ENCODE measurements around the gene PKLR. TPM values are rescaled to one million over a fixed set of nuclear protein-coding genes. Genes with fewer than 3 reads are reported as not detected.
A peak's percentile ranks its signal among the peaks of the same experiment; 100 is the strongest.

PKLR gene
- total and polyA plus RNA-seq, 8 donors = 0.07 to 0.21 (median 0.14) TPM; not detected in 4

DNA sequence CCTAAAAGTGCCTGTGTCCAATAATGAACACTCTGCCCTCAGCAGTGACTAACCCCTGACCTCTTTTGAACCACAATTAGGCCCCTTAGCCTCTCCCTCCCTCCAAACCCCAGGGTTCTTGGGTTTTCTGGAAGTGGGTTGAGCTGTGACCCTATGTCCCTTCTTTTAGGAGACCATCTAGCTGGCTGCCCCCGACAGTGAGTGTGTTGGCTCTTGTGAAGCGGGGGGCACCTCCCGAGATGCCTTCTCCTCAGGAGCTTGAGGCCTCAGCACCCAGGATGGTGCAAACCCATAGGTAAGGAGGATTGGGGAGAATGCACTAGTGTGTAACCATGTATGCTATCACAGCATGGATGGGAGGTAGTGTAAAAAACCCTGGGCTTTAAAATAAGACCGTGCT lies 26.7 kb upstream of the PKLR start:
- H3K4me1 ChIP-seq = peaks cover 4 to 15% of the 10 kb centered on the region in 2 donors
- H3K36me3 ChIP-seq = peaks cover 0 to 54% of the 10 kb centered on the region in 2 donors
- no peaks in the 10 kb centered on the region for H3K9me3 ChIP-seq
- no peak for DNase-seq
- no peak overlapping the region for H3K4me3 ChIP-seq
- H3K27ac ChIP-seq = no peak overlapping the region
- intact Hi-C loops (cut with DNase I) = no loop called here
- no peak for ATAC-seq
- TF ChIP-seq, protein P1, sequence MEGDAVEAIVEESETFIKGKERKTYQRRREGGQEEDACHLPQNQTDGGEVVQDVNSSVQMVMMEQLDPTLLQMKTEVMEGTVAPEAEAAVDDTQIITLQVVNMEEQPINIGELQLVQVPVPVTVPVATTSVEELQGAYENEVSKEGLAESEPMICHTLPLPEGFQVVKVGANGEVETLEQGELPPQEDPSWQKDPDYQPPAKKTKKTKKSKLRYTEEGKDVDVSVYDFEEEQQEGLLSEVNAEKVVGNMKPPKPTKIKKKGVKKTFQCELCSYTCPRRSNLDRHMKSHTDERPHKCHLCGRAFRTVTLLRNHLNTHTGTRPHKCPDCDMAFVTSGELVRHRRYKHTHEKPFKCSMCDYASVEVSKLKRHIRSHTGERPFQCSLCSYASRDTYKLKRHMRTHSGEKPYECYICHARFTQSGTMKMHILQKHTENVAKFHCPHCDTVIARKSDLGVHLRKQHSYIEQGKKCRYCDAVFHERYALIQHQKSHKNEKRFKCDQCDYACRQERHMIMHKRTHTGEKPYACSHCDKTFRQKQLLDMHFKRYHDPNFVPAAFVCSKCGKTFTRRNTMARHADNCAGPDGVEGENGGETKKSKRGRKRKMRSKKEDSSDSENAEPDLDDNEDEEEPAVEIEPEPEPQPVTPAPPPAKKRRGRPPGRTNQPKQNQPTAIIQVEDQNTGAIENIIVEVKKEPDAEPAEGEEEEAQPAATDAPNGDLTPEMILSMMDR (IDR thresholded peaks at IDR 0.05) = no peak
- no peaks in the 10 kb centered on the region for H3K27me3 ChIP-seq

DNA sequence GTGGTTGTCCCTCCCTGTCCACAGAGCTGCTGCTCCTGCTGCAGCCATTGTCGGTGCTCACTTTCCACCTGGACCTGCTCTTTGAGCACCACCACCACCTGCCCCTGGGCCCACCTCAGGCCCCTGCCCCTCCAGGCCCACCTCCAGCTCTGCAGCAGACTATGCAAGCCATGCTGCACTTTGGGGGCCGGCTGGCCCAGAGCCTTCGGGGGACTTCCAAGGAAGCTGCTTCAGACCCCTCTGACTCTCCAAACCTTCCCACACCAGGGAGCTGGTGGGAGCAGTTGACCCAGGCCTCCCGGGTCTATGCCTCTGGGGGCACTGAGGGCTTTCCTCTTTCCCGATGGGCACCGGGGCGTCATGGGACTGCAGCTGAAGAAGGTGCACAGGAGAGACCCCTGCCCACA lies 25.4 kb upstream of the PKLR start:
- ATAC-seq (no peak), DNase-seq (peak in 1 of 4 donors; percentile 80)
- H3K36me3 ChIP-seq = peaks cover 0 to 52% of the 10 kb centered on the region in 2 donors
- H3K9me3 ChIP-seq = no peaks in the 10 kb centered on the region
- H3K27ac ChIP-seq = no peak overlapping the region
- TF ChIP-seq, protein P1 (IDR thresholded peaks at IDR 0.05) = no peak
- peaks cover 11 to 28% of the 10 kb centered on the region in 2 donors for H3K4me1 ChIP-seq
- intact Hi-C loops (cut with DNase I) = no loop called here
- H3K4me3 ChIP-seq = no peak overlapping the region
- no peaks in the 10 kb centered on the region for H3K27me3 ChIP-seq

DNA sequence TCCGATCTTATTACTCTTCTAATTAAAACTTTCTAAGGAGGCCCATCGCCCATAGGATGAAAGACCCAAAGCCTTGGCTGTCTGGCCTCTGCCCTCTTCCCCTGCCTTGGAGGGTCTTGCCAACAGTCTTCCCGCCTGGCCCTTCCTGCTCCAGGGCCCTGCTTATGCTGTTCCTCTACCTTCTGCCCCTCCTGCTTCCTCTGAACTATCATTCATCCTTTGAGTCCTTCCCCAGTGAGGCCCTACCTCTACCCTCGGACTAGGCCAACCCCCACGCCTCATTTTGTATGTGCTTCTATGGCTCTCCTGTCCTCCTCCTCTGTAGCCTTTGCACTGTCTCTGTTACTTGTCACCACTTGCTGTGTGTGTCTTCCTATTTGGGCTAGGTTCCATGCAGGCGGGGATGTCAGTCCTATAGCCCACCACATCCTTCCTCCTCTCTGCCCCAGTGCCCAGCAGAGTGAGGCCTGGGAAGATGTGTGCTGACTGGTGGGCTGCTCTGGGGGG lies 24.8 kb upstream of the PKLR start:
- TF ChIP-seq, protein P1 (IDR thresholded peaks at IDR 0.05) = no peak
- intact Hi-C loops (cut with DNase I) = no loop called here
- Histone ChIP-seq H3K36me3 (peaks cover 0 to 46% of the 10 kb centered on the region in 2 donors), H3K4me1 (peaks cover 11 to 34% of the 10 kb centered on the region in 2 donors), H3K27ac (no peak overlapping the region), H3K9me3 (no peaks in the 10 kb centered on the region), H3K4me3 (no peak overlapping the region), H3K27me3 (no peaks in the 10 kb centered on the region)
- DNase-seq = no peak
- no peak for ATAC-seq

GRCh38 chr1:155325603-155325893 lies 24.3 kb upstream of the PKLR start:
- Histone ChIP-seq H3K9me3 (no peaks in the 10 kb centered on the region), H3K27ac (peak overlapping the region in 1 of 2 donors; percentile 92), H3K4me1 (peaks cover 11 to 39% of the 10 kb centered on the region in 2 donors), H3K36me3 (peaks cover 0 to 41% of the 10 kb centered on the region in 2 donors), H3K27me3 (no peaks in the 10 kb centered on the region), H3K4me3 (peak overlapping the region in 1 of 2 donors; percentile 68)
- no peak for ATAC-seq
- DNase-seq = no peak
- intact Hi-C loops (cut with DNase I) = no loop called here
- TF ChIP-seq, protein P1 (IDR thresholded peaks at IDR 0.05) = no peak

DNA sequence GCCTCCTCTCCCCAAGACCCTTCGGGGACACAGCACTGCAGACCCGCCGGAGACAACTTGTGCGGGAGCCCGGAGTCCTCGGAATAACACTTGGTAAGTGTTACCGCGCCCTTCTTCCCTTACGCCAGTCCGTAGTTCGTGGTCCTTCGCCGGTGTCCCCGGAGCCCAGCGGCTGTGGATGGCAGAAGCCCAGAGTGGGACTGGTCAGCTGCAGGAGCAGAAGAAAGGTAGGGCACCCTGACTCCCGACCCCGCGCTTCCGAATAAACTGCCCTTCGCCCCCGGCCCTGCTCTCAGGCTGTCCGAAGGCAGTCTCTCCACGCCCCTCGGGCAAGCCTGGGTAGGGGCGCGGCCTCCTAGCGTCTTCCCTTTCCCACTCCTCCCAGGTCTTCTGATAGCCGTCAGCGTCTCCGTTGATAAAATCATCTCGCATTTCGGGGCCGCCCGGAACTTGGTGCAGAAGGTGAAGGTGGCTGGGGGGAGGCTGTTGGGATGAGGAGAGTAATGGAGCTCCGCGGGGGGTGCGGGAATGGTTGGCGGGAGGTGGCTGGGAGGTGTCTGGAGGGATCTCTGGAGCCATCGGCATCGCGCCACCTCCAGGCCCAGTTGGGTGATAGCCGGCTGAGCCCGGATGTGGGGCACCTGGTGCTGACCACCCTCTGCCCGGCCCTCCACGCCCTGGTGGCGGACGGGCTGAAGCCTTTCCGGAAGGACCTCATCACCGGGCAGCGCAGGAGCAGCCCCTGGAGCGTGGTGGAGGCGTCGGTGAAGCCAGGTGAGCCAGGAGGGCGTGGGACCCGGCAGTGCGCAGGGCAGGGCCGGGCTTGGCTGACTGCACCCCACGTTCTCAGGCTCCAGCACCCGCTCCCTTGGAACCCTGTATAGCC lies 23.7 kb upstream of the PKLR start:
- ATAC-seq = peak; percentile 7
- intact Hi-C loops (cut with DNase I) = loop anchor here in 1 of 2 donors (5.0 kb wide), 1 partner anchor 48 kb away; the partner anchor contains the start of gene HCN3
- H3K27me3 ChIP-seq = no peaks in the 10 kb centered on the region
- H3K9me3 ChIP-seq = no peaks in the 10 kb centered on the region
- DNase-seq = peak; percentile 26 to 88 (median 59)
- H3K4me1 ChIP-seq = peaks cover 11 to 45% of the 10 kb centered on the region in 2 donors
- peak overlapping the region; percentile 68 to 94 for H3K4me3 ChIP-seq
- TF ChIP-seq, protein P1 (IDR thresholded peaks at IDR 0.05) = peak in 1 of 2 donors; percentile 23
- H3K27ac ChIP-seq = peak overlapping the region; percentile 65 to 92
- peaks cover 0 to 36% of the 10 kb centered on the region in 2 donors for H3K36me3 ChIP-seq
